HG02798 (cell line): Measurements from ENCODE around the gene LIF.

ENCODE experiments used
- ATAC-seq: cut with Tn5 transposase; IDR thresholded peaks from one replicate; pipeline ENCODE4 v1.9.1; 2021; ENCODE audit warnings: mild to moderate bottlenecking; ENCODE audit not compliant: unreplicated experiment, poor library complexity

The LIF gene

GRCh38 chr22:30245985-30246813 is at the start of gene LIF:
Gene LIF (minus strand): TSS chr22:30246759. CDS start chr22:30246695, 64 bp downstream.
- ATAC-seq = no peak

GRCh38 chr22:30296324-30296723 is 49.8 kb upstream of the LIF start:
- ATAC-seq = no peak

GRCh38 chr22:30295576-30295975 is 49.0 kb upstream of the LIF start:
- no peak for ATAC-seq

GRCh38 chr22:30294830-30295229 is 48.3 kb upstream of the LIF start:
- no peak for ATAC-seq

GRCh38 chr22:30294066-30294465 is 47.5 kb upstream of the LIF start:
- no peak for ATAC-seq

- no peak for ATAC-seq
Measured at GRCh38 chr22:30293026-30293425, 46.5 kb upstream of the LIF start.

GRCh38 chr22:30292069-30292970 is 45.8 kb upstream of the LIF start:
- no peak for ATAC-seq

- ATAC-seq = no peak
Measured at GRCh38 chr22:30291058-30291892, 44.7 kb upstream of the LIF start.

GRCh38 chr22:30290342-30291057 is 43.9 kb upstream of the LIF start:
- ATAC-seq = no peak

GRCh38 chr22:30289980-30290313 is 43.4 kb upstream of the LIF start:
- peak; percentile 14 for ATAC-seq

GRCh38 chr22:30289141-30289979 is 42.8 kb upstream of the LIF start, which contains the start of gene CASTOR1:
Gene CASTOR1 (minus strand): TSS chr22:30289505. CDS start chr22:30289497, 8 bp downstream.
- peak; percentile 75 for ATAC-seq

- no peak for ATAC-seq
Measured at GRCh38 chr22:30288419-30289140, 42.0 kb upstream of the LIF start.

- ATAC-seq = no peak
Measured at GRCh38 chr22:30287648-30288418, 41.3 kb upstream of the LIF start.

- ATAC-seq = no peak
Measured at GRCh38 chr22:30286813-30287647, 40.5 kb upstream of the LIF start.

GRCh38 chr22:30286331-30286730 is 39.8 kb upstream of the LIF start:
- no peak for ATAC-seq

- no peak for ATAC-seq
Measured at GRCh38 chr22:30285846-30286200, 39.3 kb upstream of the LIF start.
